SU-DHL-6 (cell line): ENCODE data around the gene TTC6.

Experiments
- H2AFZ ChIP-seq: fragments of 200-600 bp; sonication (generic); 2 replicates; pipeline ENCODE4 v1.6.1; 2014; ENCODE audit warnings: low read depth, mild to moderate bottlenecking, moderate library complexity, mixed read lengths, antibody characterized with exemption, low read length; ENCODE audit not compliant: severe bottlenecking
- H3F3A ChIP-seq: fragments of 200-600 bp; shearing (Covaris generic); 2 replicates; pipeline ENCODE4 v1.6.0; 2016; ENCODE audit warnings: antibody characterized with exemption, mild to moderate bottlenecking; ENCODE audit not compliant: insufficient read depth
- H3K27ac ChIP-seq: fragments of 200-600 bp; sonication (generic); 2 replicates; pipeline ENCODE4 v1.5.1; 2016; ENCODE audit warnings: low read depth, mild to moderate bottlenecking, low read length, moderate library complexity, mixed read lengths
- H3K27me3 ChIP-seq: fragments of 200-600 bp; sonication (generic), shearing (Covaris generic); 2 replicates; pipeline ENCODE4 v1.6.0; 2014; ENCODE audit warnings: mild to moderate bottlenecking, low read length
- H3K36me3 ChIP-seq: fragments of 200-600 bp; sonication (generic); 2 replicates; pipeline ENCODE4 v1.6.1; 2014; ENCODE audit warnings: mild to moderate bottlenecking, low read length, mixed read lengths
- H3K4me2 ChIP-seq: fragments of 300-600, 200-600 bp; shearing (Covaris generic), sonication (generic); 2 replicates; pipeline ENCODE4 v1.6.0; 2014; ENCODE audit warnings: low read length, low read depth, mild to moderate bottlenecking; ENCODE audit not compliant: poor library complexity, severe bottlenecking
- H3K4me3 ChIP-seq: fragments of 200-600 bp; sonication (generic); 2 replicates; pipeline ENCODE4 v1.5.1; 2014; ENCODE audit warnings: antibody characterized with exemption, low read length, mild to moderate bottlenecking, mixed read lengths; ENCODE audit not compliant: insufficient read depth, poor library complexity, severe bottlenecking
- H3K79me2 ChIP-seq: fragments of 200-600 bp; sonication (generic); 2 replicates; pipeline ENCODE4 v1.6.1; 2014; ENCODE audit warnings: mild to moderate bottlenecking, low read length, moderate library complexity; ENCODE audit not compliant: insufficient read depth
- H3K9ac ChIP-seq: fragments of 200-600 bp; sonication (generic); 2 replicates; pipeline ENCODE4 v1.7.0; 2014; ENCODE audit warnings: mild to moderate bottlenecking, low read length
- H3K9me2 ChIP-seq: fragments of 200-600 bp; sonication (generic); replicated peaks from 2 replicates; pipeline ENCODE4 v1.6.1; 2014; ENCODE audit warnings: low read length; ENCODE audit not compliant: insufficient read depth
- H3K9me3 ChIP-seq: fragments of 200-600 bp; sonication (generic); 2 replicates; pipeline ENCODE4 v1.6.1; 2014; ENCODE audit warnings: low read length, mixed read lengths; ENCODE audit not compliant: insufficient read depth
- H4K20me1 ChIP-seq: fragments of 200-600 bp; sonication (generic); 2 replicates; pipeline ENCODE4 v1.6.1; 2014; ENCODE audit warnings: low read depth, mild to moderate bottlenecking, antibody characterized with exemption, low read length, moderate library complexity, mixed read lengths
- EZH2phosphoT487 ChIP-seq: fragments of 200-600 bp; sonication (generic), shearing (Covaris generic); conservative IDR thresholded peaks from 2 replicates; pipeline ENCODE4 v1.6.1; 2018; ENCODE audit warnings: mild to moderate bottlenecking, antibody characterized with exemption, low read length, moderate library complexity, mixed read lengths
- TF ChIP-seq, protein P1 (sequence below): fragments of 200-600 bp; sonication (generic); IDR thresholded peaks from one replicate; pipeline ENCODE4 v1.5.1; 2017; ENCODE audit warnings: antibody characterized with exemption, mild to moderate bottlenecking, low read length, moderate library complexity; ENCODE audit not compliant: insufficient read depth, poor library complexity, severe bottlenecking

Gene TTC6

DNA sequence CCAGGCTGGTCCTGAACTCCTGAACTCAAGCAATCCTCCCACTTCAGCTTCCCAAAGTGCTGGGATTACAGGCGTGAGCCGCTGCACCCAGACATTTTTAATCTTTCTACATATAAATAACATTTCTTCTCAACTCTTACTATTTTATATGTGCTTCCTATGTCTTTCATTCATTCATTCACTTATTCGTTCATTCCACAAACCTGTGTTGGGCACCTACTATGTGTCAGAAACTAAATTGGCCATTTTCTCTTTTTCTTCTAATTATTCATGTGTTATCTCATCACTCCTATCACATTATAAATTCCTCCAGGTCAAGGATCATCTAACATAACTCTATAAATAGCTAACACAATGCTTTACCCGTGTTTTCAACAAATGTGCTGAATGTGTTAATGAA lies 24.0 kb upstream of the TTC6 start:
- Histone ChIP-seq H3K27ac (no peak overlapping the region), H3K27me3 (no peaks in the 10 kb centered on the region), H3K9ac (no peak overlapping the region), H3K4me3 (no peak overlapping the region), H3K4me2 (no peak overlapping the region), H3K79me2 (no peaks in the 10 kb centered on the region), H3F3A (no peaks in the 10 kb centered on the region), H3K9me3 (no peaks in the 10 kb centered on the region; the same call in 1 of the 2 replicates), H3K9me2 (no peaks in the 10 kb centered on the region), H2AFZ (no peak overlapping the region), H4K20me1 (no peaks in the 10 kb centered on the region), H3K36me3 (no peaks in the 10 kb centered on the region)
- TF ChIP-seq, protein P1, sequence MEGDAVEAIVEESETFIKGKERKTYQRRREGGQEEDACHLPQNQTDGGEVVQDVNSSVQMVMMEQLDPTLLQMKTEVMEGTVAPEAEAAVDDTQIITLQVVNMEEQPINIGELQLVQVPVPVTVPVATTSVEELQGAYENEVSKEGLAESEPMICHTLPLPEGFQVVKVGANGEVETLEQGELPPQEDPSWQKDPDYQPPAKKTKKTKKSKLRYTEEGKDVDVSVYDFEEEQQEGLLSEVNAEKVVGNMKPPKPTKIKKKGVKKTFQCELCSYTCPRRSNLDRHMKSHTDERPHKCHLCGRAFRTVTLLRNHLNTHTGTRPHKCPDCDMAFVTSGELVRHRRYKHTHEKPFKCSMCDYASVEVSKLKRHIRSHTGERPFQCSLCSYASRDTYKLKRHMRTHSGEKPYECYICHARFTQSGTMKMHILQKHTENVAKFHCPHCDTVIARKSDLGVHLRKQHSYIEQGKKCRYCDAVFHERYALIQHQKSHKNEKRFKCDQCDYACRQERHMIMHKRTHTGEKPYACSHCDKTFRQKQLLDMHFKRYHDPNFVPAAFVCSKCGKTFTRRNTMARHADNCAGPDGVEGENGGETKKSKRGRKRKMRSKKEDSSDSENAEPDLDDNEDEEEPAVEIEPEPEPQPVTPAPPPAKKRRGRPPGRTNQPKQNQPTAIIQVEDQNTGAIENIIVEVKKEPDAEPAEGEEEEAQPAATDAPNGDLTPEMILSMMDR = no peak
- no peak for TF ChIP-seq EZH2phosphoT487

GRCh38 chr14:37573356-37573755 lies 22.1 kb upstream of the TTC6 start:
- no peaks in the 10 kb centered on the region for H3K36me3 ChIP-seq
- H3K27ac ChIP-seq = no peak overlapping the region
- H4K20me1 ChIP-seq = no peaks in the 10 kb centered on the region
- no peak overlapping the region for H3K4me3 ChIP-seq
- H3K79me2 ChIP-seq = no peaks in the 10 kb centered on the region
- TF ChIP-seq EZH2phosphoT487 = no peak
- TF ChIP-seq, protein P1 = no peak
- H3K9me3 ChIP-seq = no peaks in the 10 kb centered on the region; the same call in 1 of the 2 replicates
- H3K9me2 ChIP-seq = no peaks in the 10 kb centered on the region
- no peak overlapping the region for H2AFZ ChIP-seq
- no peaks in the 10 kb centered on the region for H3F3A ChIP-seq
- no peaks in the 10 kb centered on the region for H3K27me3 ChIP-seq
- no peak overlapping the region for H3K9ac ChIP-seq
- no peak overlapping the region for H3K4me2 ChIP-seq

DNA sequence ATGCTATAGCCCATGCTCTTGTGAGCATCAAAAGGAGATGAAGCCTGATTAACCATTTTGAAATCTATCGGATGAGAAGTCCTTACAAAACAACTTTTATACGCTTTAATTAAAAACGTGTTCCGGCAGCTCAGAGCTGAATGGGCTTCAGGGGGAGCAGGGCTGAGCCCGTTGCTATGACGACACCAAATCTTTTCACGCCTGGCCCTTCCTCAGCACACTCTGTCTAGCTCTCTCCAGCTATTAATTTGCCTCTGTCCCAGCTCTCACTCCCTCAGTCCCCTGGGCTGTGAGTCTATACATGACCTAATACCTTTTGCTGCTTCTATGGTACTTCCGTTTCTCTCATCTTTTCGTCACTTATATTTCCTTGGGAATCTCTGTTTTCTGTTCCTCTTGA lies 16.2 kb upstream of the TTC6 start:
- no peaks in the 10 kb centered on the region for H3F3A ChIP-seq
- TF ChIP-seq, protein P1 = no peak
- no peak for TF ChIP-seq EZH2phosphoT487
- H3K27ac ChIP-seq = no peak overlapping the region
- H3K36me3 ChIP-seq = no peaks in the 10 kb centered on the region
- no peak overlapping the region for H3K9ac ChIP-seq
- no peak overlapping the region for H2AFZ ChIP-seq
- no peaks in the 10 kb centered on the region for H4K20me1 ChIP-seq
- no peaks in the 10 kb centered on the region for H3K79me2 ChIP-seq
- H3K9me3 ChIP-seq = no peaks in the 10 kb centered on the region
- no peak overlapping the region for H3K4me3 ChIP-seq
- H3K9me2 ChIP-seq = no peaks in the 10 kb centered on the region
- H3K27me3 ChIP-seq = no peaks in the 10 kb centered on the region
- H3K4me2 ChIP-seq = no peak overlapping the region
